Stimulated activated CD8-positive, alpha-beta memory T cell treated with anti-CD3 and anti-CD28 coated beads, Interleukin-7, amount 100 ng/mL, for 24 hours (primary cell): ENCODE measurements around the gene TMEM161B.
"Not testable (repeated sequence)": the region's sequence is repeated elsewhere in the genome, so short reads cannot be mapped to it uniquely, and the experiment has no call there.

ENCODE experiments used
- DNase-seq: peaks from one replicate; pipeline ENCODE4 v3.0.0-alpha.2; 2020; ENCODE audit warnings: low read depth

TMEM161B gene

GRCh38 chr5:88183255-88183654 is 85.4 kb downstream of the TMEM161B start:
- no peak for DNase-seq

GRCh38 chr5:88177486-88177885 is 91.2 kb downstream of the TMEM161B start:
- not testable (repeated sequence) for DNase-seq

- no peak for DNase-seq
Observed at GRCh38 chr5:88172847-88173758, 95.5 kb downstream of the TMEM161B start.

GRCh38 chr5:88159591-88159990 is 109.1 kb downstream of the TMEM161B start:
- DNase-seq, result no peak

GRCh38 chr5:88158056-88158455 is 110.6 kb downstream of the TMEM161B start:
- DNase-seq, result no peak

- no peak for DNase-seq
Observed at GRCh38 chr5:88154891-88155290, 113.8 kb downstream of the TMEM161B start.

- no peak for DNase-seq
Observed at GRCh38 chr5:88150747-88151146, 117.9 kb downstream of the TMEM161B start.

GRCh38 chr5:88145611-88146467 is 122.8 kb downstream of the TMEM161B start:
- no peak for DNase-seq

GRCh38 chr5:88145221-88145610 is 123.4 kb downstream of the TMEM161B start:
- DNase-seq, result no peak
